ENCODE measurements around the gene PRSS50.

PRSS50 gene

DNA sequence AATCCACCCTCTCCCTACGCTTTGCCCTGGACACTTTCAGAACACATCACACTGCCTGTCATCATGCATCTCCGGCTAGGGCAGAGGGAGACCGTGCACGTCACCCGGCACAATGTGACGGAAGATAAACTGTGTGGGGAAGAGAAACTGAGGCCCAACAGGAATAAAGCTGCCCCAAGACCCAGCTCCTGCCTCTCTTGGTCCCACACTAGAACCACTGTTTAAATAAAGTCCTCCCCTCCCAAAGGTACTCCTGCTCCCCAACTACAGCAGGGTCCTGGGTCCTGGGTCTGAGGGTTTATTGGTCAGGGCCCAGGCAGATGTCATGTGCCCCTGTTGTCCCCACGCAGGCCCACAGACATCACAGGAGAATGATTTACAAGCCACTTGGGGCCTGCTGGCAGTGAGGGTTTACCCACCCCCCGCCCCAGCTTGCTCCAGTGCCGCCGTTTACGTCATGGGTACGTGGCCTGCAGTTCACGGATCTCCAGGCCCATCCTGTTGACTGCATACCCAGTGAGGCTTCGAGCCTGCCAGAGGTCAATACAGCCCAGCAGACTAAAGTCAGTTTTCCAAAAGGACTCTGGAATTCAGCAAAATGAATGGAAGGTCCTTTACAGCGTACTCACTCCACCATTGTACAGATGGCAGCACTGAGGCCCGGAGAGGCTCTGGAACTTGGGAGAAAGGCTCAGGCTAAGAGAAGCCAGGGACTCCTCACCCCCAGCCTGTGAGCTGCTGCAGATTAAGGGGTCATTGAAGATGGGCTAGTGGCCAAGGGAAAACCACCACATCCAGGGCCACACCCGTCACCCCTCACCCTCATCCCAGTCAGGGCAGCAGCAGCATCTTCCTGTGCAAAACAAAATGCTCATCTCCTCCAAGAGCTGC, 47.4 kb downstream of the PRSS50 start:
- DNase-seq (ENCODE audit: low spot score): no peak

DNA sequence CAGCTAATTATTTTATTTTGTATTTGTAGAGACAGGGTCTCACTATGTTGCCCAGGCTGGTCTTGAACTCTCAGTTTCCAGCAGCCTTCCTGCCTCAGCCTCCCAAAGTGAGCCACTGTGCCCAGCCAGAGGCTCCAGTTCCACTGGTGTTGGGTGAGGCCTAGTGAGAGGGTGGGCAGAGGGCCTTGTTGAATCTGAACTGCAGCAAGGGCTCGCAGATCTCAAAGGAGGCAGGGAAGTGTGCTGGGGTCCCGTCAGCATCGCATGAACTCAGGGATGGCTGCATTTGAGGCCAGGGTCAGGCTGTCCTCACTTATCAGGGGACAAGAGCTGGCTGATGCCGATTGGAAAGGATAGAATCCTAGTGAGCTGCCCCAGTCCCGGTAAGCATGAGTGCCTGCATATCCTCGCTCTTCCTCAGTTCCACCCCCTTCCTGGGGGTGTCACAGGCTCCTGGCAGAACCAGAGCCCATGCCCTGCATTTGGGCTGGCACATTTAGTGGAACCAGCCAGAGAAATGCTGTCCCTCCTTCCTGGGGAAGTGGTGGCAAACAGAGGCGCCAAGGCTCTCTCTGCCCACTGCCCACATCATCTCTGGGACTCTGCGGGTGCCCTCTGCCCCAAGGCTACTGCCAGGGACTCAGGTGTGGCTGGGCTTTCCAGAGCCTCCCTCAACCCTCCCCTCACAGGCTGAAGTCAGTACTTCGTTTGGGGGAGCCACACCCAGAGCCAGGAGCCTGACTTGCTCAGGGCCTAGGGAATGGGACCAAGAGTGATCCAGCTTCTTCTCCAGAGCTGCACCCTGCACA, 48.3 kb downstream of the PRSS50 start:
- DNase-seq (ENCODE audit: low spot score): no peak

DNA sequence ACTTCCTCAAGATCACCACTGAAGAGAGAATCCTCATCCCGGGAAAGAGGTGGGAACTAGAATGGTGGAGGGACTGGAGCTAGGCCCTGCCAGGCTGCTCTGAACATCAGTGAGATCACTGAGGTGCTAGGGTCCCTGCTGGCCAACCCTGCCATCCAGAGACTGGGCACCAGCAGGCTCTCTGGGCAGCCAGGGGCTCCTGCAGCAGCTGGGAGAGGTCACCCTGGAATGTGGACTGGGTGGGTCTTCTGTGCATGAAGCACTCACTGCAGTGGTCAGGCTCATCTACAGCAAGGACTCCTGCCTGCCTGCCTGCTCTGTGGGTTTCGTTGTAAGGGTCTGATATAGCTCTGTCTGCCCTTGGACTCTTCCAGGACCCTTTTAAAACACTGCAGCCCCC, 49.1 kb downstream of the PRSS50 start:
- no peak for DNase-seq (ENCODE audit: low spot score)

DNA sequence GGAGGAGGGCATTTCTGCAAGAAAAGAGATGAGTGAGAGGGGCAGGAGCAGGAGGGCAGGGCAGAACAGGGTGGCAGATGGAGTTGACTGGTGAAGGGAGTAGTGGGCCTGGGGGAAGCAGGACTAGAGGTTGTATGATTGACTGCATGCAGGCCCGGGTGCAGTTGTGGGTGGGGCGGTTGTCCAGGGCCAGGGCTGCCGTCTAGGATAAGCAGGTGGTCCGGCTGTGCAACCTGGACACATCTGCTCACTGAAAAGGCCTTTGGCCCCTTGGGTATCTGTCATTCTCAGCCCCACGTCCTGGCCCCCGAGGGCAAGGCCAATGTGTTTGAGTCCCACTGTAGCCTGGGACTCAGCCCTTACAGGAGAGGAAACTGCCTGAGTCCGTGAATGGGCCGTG, 49.6 kb downstream of the PRSS50 start:
- no peak for DNase-seq (ENCODE audit: low spot score)

GRCh38 chr3:46667657-46668056, 50.0 kb downstream of the PRSS50 start:
- DNase-seq (ENCODE audit: low spot score): no peak

DNA sequence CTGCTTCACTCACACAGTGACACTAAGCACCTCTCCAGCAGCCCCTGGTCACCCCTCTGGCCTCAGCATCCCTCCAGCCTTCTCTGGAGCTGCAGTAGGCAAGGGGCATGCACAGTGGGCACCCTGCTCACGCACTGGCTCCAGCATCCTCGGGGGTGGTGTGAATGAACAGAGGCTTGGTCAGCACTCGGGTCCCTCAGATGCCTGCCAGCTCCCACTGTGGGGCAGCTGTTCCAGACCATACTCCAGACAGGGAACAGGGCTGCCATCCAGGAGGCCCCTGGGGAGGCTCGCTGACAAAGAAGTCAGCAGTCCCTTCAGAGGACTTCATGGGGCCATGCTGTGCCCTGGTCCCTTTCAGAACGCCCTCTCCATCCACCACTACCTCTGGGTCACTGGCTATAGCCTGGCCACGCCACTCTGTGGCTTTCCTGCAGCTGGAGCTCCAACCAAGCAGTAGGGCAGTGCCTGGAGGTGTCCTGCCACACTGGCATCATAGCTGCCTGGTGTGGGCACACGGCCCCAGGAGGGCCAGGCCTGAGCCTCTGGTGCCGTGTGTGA, 50.5 kb downstream of the PRSS50 start:
- no peak for DNase-seq (ENCODE audit: low spot score)

GRCh38 chr3:46666453-46666845, 51.2 kb downstream of the PRSS50 start:
- no peak for DNase-seq (ENCODE audit: low spot score)

DNA sequence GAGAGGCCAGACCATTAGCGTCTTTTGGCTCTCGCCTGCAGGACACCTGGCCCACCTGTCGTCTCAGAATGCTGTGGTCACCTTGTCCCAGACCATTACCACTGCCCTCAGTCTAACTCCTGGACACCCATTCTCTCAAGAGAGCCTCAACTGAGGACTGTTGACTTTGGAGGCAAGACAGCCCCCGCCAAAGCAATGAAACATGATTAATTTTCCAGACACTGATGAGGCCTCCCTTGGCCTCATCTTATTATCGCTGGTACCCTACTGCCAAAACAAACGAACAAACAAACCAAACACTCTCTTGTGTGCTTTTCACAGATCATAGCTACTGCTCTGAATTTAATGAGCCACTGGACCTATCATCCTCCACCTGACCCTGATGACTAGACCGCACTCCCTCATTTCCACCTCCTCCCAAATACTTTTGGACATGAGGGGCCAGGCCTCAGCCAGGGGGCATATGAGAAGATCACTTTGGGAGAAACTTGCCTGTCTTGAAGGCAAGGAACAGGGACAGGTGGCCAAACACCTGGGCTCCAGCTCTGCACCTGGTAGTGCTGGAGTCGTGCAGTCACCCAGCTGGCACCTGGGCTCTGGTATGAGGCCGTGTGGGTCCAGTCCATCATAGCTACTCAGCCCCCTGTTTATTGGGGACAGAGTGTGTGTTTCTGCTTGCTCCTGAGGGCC, 51.8 kb downstream of the PRSS50 start:
- DNase-seq (ENCODE audit: low spot score): no peak

- DNase-seq (ENCODE audit: low spot score): no peak
Measured at GRCh38 chr3:46664971-46665762, 52.5 kb downstream of the PRSS50 start.

GRCh38 chr3:46664188-46664970, 53.3 kb downstream of the PRSS50 start:
- DNase-seq (ENCODE audit: low spot score): no peak

- DNase-seq (ENCODE audit: low spot score): no peak
Measured at GRCh38 chr3:46663591-46664135, 54.0 kb downstream of the PRSS50 start.

- no peak for DNase-seq (ENCODE audit: low spot score)
Measured at GRCh38 chr3:46662771-46663551, 54.7 kb downstream of the PRSS50 start.
